Measurements from ENCODE around the gene GTF2E1. TPM values are rescaled to one million over a fixed set of nuclear protein-coding genes. Genes with fewer than 3 reads are reported as not detected.

The GTF2E1 gene
- total RNA-seq, 1 experiment from 2014 or later: 21.5 TPM

GRCh38 chr3:120763601-120764000 is 21.1 kb downstream of the GTF2E1 start:
- BruUV-seq (replicated peaks): no TSS peak
- POLR2A ChIA-PET: no interaction called here

GRCh38 chr3:120764206-120764605 is 21.7 kb downstream of the GTF2E1 start:
- no peak for TF ChIP-seq EZH2phosphoT487 (IDR thresholded peaks at IDR 0.05; ENCODE audit: borderline replicate concordance)
- H4K20me1 ChIP-seq (ENCODE audit: insufficient read depth): no peaks in the 10 kb centered on the region
- no peak overlapping the region for H3K4me2 ChIP-seq (ENCODE audit: low read length)
- ATAC-seq: no peak
- H3K36me3 ChIP-seq (ENCODE audit: control insufficient read depth in 1 of 2, insufficient read depth in 2 of 2, low read length in 2 of 2): no peaks in the 10 kb centered on the region
- DNase-seq (ENCODE audit: low read depth, low spot score): no peak
- no peaks in the 10 kb centered on the region for H3K9me3 ChIP-seq (ENCODE audit: control insufficient read depth in 1 of 2, insufficient read depth in 1 of 2, low read depth in 1 of 2, low read length in 2 of 2)
- ChIA-PET POLR2A (no interaction called here), CTCF (interaction anchor here (1.1 kb wide), 1 partner anchor 31 kb away, joined by 4 read pairs; no protein-coding TSS in a partner anchor), RAD21 (ENCODE audit: low non-redundant PET in 1 of 2, low total read pairs in 2 of 2, uncharacterized antibody in 2 of 2, unreplicated experiment in 2 of 2) (no interaction called here)
- no peaks in the 10 kb centered on the region for H3K27me3 ChIP-seq (ENCODE audit: insufficient read depth, low read length)
- H3K27ac ChIP-seq (ENCODE audit: low read depth, low read length): no peak overlapping the region
- no peak overlapping the region for H3K4me3 ChIP-seq (replicated peaks in 1 of 2; ENCODE audit: low read depth in 1 of 2, low read length in 2 of 2)
- intact Hi-C loops (cut with micrococcal nuclease): no loop called here
- H3K4me1 ChIP-seq (ENCODE audit: control insufficient read depth in 1 of 2, insufficient read depth in 2 of 2, low read length in 2 of 2): no peaks in the 10 kb centered on the region
- H3K79me2 ChIP-seq (ENCODE audit: insufficient read depth, low read length): peaks cover 76% of the 10 kb centered on the region
- H3K9ac ChIP-seq (ENCODE audit: low read length): no peak overlapping the region
- no peak overlapping the region for H2AFZ ChIP-seq (ENCODE audit: low read depth, low read length, poor library complexity, severe bottlenecking)
- H3K9me2 ChIP-seq (ENCODE audit: insufficient read depth): no peaks in the 10 kb centered on the region
- no TSS peak for BruUV-seq (replicated peaks)

More at GRCh38 chr3:120763601-120764000, 21.1 kb downstream of the GTF2E1 start:
- Histone ChIP-seq H3K4me1 (ENCODE audit: control insufficient read depth in 1 of 2, insufficient read depth in 2 of 2, low read length in 2 of 2) (no peaks in the 10 kb centered on the region), H4K20me1 (ENCODE audit: insufficient read depth) (no peaks in the 10 kb centered on the region), H3K27me3 (ENCODE audit: insufficient read depth, low read length) (no peaks in the 10 kb centered on the region), H3K9me2 (ENCODE audit: insufficient read depth) (no peaks in the 10 kb centered on the region), H3K4me2 (ENCODE audit: low read length) (no peak overlapping the region), H3K9ac (ENCODE audit: low read length) (no peak overlapping the region), H3K27ac (ENCODE audit: low read depth, low read length) (no peak overlapping the region), H3K79me2 (ENCODE audit: insufficient read depth, low read length) (peaks cover 73% of the 10 kb centered on the region), H3K4me3 (replicated peaks in 1 of 2; ENCODE audit: low read depth in 1 of 2, low read length in 2 of 2) (no peak overlapping the region), H2AFZ (ENCODE audit: low read depth, low read length, poor library complexity, severe bottlenecking) (no peak overlapping the region), H3K36me3 (ENCODE audit: control insufficient read depth in 1 of 2, insufficient read depth in 2 of 2, low read length in 2 of 2) (no peaks in the 10 kb centered on the region), H3K9me3 (ENCODE audit: control insufficient read depth in 1 of 2, insufficient read depth in 1 of 2, low read depth in 1 of 2, low read length in 2 of 2) (no peaks in the 10 kb centered on the region)
- no peak for TF ChIP-seq SP1 (IDR thresholded peaks at IDR 0.05; ENCODE audit: low read depth)
- no peak for TF ChIP-seq ELF1 (IDR thresholded peaks at IDR 0.05; ENCODE audit: borderline replicate concordance, low read depth)
- no peak for TF ChIP-seq EGR1 (IDR thresholded peaks at IDR 0.05; ENCODE audit: low read depth)
- no peak for ATAC-seq
- intact Hi-C loops (cut with micrococcal nuclease): no loop called here
- RAD21 ChIA-PET (ENCODE audit: low non-redundant PET in 1 of 2, low total read pairs in 2 of 2, uncharacterized antibody in 2 of 2, unreplicated experiment in 2 of 2): no interaction called here
- no peak for DNase-seq (ENCODE audit: low read depth, low spot score)
- CTCF ChIA-PET: no interaction called here
